Left cardiac atrium (tissue), 4 donors: Measurements from ENCODE around the gene GAST. TPM values are rescaled to one million over a fixed set of nuclear protein-coding genes. Genes with fewer than 3 reads are reported as not detected.
A peak's percentile ranks its signal among the peaks of the same experiment; 100 is the strongest.
"Not testable (repeated sequence)": the region's sequence is repeated elsewhere in the genome, so short reads cannot be mapped to it uniquely, and the experiment has no call there.

ENCODE experiments used
- ATAC-seq, 2 donors: fragments of 200-7000 bp; cut with Tn5 transposase; one replicate each; pipeline ENCODE4 v1.9.1; 2020; ENCODE audit warnings: mild to moderate bottlenecking in 2 of 2, moderate library complexity in 2 of 2
- DNase-seq: peaks from one replicate; pipeline ENCODE4 v3.0.0-alpha.2; 2020
- intact Hi-C, 2 donors: fragments of 100-400 bp; cut with DNase I; formaldehyde crosslinking; loops; one replicate each; pipeline versions ENCODE4 v1.14.1 to v1.15.1; 2022 to 2023
- total RNA-seq, 2 donors: library from RNA; stranded (reverse); fragmentation: NEBNext Ultra II Directional; extraction: Animal tissue kit (Norgen Biotek cat#: 25700); gene quantifications; one replicate each; pipeline ENCODE4 v1.2.1, GENCODE V29; 2021
- donor health status: DM: no; HTN: yes; CAD: no.
- donor health status: DM: no; HTN: yes; CAD: no; lungs with severe emphysema.
- donor health status: DM: yes; HTN: yes; CAD: no.
- donor health status: Dilated cardiomyopathy.

GAST gene
- total RNA-seq, 2 donors from 2014 or later, result not detected

DNA sequence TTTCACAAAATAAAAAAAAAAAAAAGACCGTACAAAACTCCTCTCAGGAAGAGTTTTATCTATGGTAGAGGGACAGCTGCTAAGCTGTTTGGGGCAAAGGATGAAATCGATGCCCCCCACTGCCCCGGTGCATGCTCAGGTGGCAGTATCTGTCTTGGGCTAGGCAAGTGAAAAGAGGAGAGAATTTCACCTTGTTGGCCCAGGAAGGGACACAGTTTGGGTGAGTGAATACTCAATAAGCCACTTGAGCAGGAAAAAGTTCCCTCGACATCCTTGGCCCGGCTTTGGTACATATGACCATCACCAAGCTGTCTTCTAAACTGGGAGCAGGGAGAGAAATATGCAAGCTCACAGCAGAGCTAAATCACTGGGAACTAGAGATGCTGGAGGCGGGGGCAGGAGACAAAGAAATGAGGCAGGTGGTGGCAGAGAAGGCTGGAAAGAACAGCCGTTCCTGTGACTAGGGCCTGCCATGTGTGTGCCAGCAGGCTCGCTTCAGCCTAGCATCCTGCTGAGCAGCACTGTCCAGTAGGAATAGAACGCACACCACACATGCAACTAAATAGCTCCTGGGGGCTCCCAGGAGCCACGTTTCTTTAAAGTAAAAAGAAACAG, 31.6 kb upstream of the GAST start:
- no peak for ATAC-seq
- intact Hi-C loops, result no loop called here
- no peak for DNase-seq

DNA sequence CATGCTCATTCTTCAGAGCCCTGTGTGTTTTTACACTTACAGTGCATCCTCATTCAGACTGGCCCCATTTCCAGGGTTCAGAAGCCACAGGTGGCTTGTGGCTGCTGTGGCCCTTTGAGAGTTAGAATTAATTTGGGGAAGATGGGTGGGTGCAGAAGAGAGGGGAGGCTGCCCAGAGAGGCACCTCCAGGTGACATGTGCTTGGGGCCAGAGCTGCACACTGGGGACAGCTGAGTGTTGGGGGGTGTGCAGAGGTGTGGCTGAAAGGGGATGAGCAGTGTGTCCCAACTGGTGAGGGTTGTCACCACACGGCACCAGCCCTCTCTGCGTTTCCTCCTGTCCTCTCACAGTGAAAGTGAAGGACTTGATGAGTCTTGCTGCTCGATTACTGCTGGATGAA, 30.4 kb upstream of the GAST start:
- intact Hi-C loops, result no loop called here
- no peak for DNase-seq
- no peak for ATAC-seq

- no peak for ATAC-seq
- no peak for DNase-seq
- intact Hi-C loops, result no loop called here
Measured at GRCh38 chr17:41682631-41683030, 29.5 kb upstream of the GAST start.

GRCh38 chr17:41683441-41684007, 28.6 kb upstream of the GAST start:
- intact Hi-C loops, result no loop called here
- no peak for ATAC-seq
- DNase-seq, result no peak

GRCh38 chr17:41684035-41684434, 28.1 kb upstream of the GAST start:
- DNase-seq, result no peak
- intact Hi-C loops, result no loop called here
- no peak for ATAC-seq

DNA sequence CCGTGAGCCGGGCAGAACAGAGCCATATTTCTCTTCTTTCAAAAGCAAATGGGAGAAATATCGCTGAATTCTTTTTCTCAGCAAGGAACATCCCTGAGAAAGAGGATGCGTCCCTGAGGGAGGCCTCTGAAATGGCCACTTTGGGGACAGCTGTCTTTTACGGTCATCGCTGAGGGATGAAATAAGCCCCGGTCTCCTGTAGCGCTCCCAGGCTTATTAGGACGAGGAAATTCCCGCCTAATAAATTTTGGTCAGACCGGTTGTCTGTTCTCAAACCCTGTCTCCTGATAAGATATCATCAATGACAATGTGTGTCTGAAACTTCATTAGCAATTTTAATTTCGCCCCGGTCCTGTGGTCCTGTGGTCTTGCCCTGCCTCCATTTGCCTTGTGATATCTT, 26.4 kb upstream of the GAST start:
- ATAC-seq, intact Hi-C loops, DNase-seq: not testable (repeated sequence)

DNA sequence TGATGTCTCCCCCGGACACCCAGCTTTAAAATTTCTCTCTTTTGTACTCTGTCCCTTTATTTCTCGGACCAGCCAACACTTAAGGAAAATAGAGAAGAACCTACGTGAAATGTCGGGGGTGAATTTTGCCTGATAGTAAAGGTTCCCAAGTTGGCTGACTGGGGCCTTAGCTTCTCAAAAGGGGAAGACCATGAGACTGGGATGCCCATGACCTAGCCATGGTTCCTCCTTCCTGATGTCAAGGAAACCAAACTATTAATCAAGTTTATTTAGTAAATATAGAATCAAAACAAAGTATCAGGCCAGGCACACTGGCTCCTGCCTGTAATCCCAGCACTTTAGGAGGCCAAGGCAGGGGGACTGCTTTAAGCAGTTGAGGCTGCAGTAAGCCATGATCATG, 25.9 kb upstream of the GAST start:
- DNase-seq (no peak), ATAC-seq (no peak)
- intact Hi-C loops, result no loop called here

DNA sequence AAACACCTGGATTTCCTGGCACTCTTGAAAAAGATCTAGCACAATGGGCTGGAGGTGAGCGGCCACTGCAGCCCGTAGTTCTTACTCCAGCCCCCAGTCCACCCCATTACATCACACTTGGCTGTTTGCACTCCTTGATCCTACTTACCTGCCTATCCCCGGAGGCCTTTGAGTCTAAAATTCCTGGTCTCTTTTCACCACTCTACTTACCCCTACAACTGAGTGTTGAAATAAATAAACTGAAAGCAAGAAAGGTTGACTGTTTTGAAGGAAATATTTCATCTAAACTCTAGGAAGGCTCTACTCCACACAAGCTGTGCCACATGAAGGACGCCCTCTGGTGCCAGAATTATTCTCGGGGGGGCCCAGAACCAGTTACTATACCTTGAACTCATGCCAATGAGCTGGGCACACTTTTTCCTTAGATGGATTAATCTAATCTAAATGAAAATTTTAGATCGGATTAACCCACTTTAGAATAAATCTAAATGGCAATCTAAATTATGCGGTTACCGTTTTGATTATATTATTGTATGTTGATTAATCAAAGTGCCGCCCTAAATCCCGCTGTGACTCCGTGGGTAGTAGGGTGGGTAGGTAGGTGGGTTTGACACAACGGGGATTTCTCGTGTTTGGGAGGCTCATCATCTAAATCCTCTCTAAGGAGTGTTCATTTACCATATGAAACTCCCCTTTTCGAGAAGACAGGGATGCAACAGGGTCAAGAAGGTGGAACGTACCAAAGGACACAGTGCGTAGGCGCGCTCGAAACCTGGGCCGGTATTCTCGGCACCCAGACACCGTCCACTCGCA, 24.1 kb upstream of the GAST start:
- DNase-seq (peak; percentile 64), ATAC-seq (no peak)
- intact Hi-C loops, result no loop called here

- ATAC-seq, result peak; percentile 89 to 93
- intact Hi-C loops, result no loop called here
- DNase-seq, result peak; percentile 100
Measured at GRCh38 chr17:41688641-41689496, 23.3 kb upstream of the GAST start, which contains the start of gene EIF1. TSS of gene EIF1 (plus strand) at chr17:41688885. CDS start at chr17:41689039, 154 bp downstream.

- ATAC-seq, result no peak
- DNase-seq, result no peak
- intact Hi-C loops, result no loop called here
Measured at GRCh38 chr17:41689497-41690299, 22.4 kb upstream of the GAST start.

GRCh38 chr17:41690497-41690896, 21.6 kb upstream of the GAST start:
- intact Hi-C loops, result no loop called here
- ATAC-seq (no peak), DNase-seq (no peak)

DNA sequence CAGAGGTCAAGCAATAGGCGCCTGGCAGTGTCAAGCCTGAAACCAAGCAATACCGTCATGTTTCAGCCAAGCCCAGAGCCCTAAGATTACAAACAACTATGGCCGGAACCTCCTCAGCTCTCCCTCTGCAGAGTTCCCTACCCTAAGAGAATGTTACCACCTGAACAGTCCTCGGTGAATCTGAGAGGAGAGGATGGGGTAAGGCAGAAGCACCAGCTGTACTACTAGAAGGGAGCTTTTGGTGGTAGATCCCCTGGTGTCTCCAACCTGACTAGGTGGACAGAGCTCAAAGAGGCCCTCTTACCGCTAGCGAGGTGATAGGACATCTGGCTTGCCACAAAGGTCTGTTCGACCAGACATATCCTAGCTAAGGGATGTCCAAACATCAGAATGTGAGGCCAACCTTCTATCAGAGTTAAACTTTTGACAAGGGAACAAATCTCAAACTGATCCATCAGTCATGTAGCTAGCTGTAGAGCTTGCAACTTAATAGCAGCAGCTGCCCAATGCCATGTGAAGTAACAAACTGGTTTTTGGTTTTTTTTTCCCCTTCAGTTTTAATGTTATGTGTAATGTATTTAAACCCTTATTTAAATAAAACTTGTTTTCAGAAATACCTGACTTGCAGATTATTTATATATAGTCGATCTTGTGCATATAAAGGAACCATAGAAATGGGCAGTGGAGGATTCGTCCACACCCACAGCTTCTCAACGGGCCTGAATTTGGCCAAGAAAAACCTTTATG, 20.9 kb upstream of the GAST start:
- no peak for ATAC-seq
- intact Hi-C loops, result no loop called here
- no peak for DNase-seq

DNA sequence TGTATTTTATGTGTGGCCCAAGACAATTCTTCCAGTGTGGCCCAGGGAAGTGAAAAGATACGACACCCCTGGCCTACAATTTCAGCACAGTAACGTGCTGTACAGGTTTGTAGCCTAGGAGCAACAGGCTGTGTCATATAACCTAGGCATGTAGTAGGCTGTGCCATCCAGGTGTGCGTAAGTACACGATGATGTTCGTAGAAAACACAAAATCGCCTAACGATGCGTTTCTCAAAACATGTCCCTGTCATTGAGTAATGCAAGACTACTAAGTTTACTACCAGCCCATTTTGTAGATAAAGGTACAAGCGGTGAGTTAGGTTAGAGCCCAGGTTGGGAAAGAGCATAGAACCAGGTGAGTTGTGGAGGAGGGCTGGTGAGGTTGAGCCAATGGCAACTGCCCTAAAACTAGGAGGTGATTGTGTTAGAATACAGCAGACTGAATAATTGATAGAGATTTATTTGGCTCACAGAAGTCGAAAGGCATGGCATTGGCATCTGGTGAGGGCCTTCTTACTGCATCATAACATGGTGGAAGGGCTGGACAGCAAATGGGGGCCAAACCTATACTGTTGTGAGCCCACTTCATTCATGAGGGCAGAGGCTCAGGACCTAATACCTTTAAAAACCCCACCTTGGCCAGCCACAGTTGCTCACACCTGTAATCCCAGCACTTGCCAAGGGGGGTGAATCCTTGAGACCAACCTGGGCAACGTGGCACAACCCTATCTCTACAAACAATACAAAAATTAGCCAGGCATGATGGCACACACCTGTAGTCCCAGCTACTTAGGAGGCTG, 19.2 kb upstream of the GAST start:
- intact Hi-C loops, result no loop called here
- no peak for ATAC-seq
- no peak for DNase-seq

GRCh38 chr17:41695134-41695661, 16.9 kb upstream of the GAST start:
- intact Hi-C loops, result no loop called here
- DNase-seq (no peak), ATAC-seq (peak in 1 of 2 donors; percentile 7)

GRCh38 chr17:41695954-41696757, 16.0 kb upstream of the GAST start:
- ATAC-seq, result peak in 1 of 2 donors; percentile 26
- DNase-seq, result peak; percentile 61
- intact Hi-C loops, result no loop called here
